ENCODE measurements around the gene TCF7L2.

Gene TCF7L2

GRCh38 chr10:112999102-112999501 is 49.1 kb downstream of the TCF7L2 start:
- in situ Hi-C loops (cut with MboI; ENCODE audit: low pct_unique_long_range_greater_than_20kb, low sequenced_read_pairs, unreplicated experiment): no loop called here
- TF ChIP-seq CTCF (IDR thresholded peaks at IDR 0.05; ENCODE audit: extremely low read depth, insufficient read depth, missing control alignments): no peak
- no peak for DNase-seq (ENCODE audit: low spot score)

GRCh38 chr10:113000442-113000841 is 50.4 kb downstream of the TCF7L2 start:
- no peak for TF ChIP-seq CTCF (IDR thresholded peaks at IDR 0.05; ENCODE audit: extremely low read depth, insufficient read depth, missing control alignments)
- no peak for DNase-seq (ENCODE audit: low spot score)
- in situ Hi-C loops (cut with MboI; ENCODE audit: low pct_unique_long_range_greater_than_20kb, low sequenced_read_pairs, unreplicated experiment): no loop called here

- no peak for DNase-seq (ENCODE audit: low spot score)
- in situ Hi-C loops (cut with MboI; ENCODE audit: low pct_unique_long_range_greater_than_20kb, low sequenced_read_pairs, unreplicated experiment): no loop called here
- no peak for TF ChIP-seq CTCF (IDR thresholded peaks at IDR 0.05; ENCODE audit: extremely low read depth, insufficient read depth, missing control alignments)
Measured at GRCh38 chr10:113000876-113001598, 51.0 kb downstream of the TCF7L2 start.

GRCh38 chr10:113001599-113002448 is 51.8 kb downstream of the TCF7L2 start:
- in situ Hi-C loops (cut with MboI; ENCODE audit: low pct_unique_long_range_greater_than_20kb, low sequenced_read_pairs, unreplicated experiment): no loop called here
- no peak for DNase-seq (ENCODE audit: low spot score)
- no peak for TF ChIP-seq CTCF (IDR thresholded peaks at IDR 0.05; ENCODE audit: extremely low read depth, insufficient read depth, missing control alignments)

- in situ Hi-C loops (cut with MboI; ENCODE audit: low pct_unique_long_range_greater_than_20kb, low sequenced_read_pairs, unreplicated experiment): no loop called here
- no peak for DNase-seq (ENCODE audit: low spot score)
- TF ChIP-seq CTCF (IDR thresholded peaks at IDR 0.05; ENCODE audit: extremely low read depth, insufficient read depth, missing control alignments): no peak
Measured at GRCh38 chr10:113002449-113002777, 52.4 kb downstream of the TCF7L2 start.

- no peak for DNase-seq (ENCODE audit: low spot score)
- in situ Hi-C loops (cut with MboI; ENCODE audit: low pct_unique_long_range_greater_than_20kb, low sequenced_read_pairs, unreplicated experiment): no loop called here
- no peak for TF ChIP-seq CTCF (IDR thresholded peaks at IDR 0.05; ENCODE audit: extremely low read depth, insufficient read depth, missing control alignments)
Measured at GRCh38 chr10:113003052-113003451, 53.0 kb downstream of the TCF7L2 start.

All from GM13977 (cell line).